HepG2 (cell line): Measurements from ENCODE around the gene TPGS1. TPM values are rescaled to one million over a fixed set of nuclear protein-coding genes. Genes with fewer than 3 reads are reported as not detected.

Experiments
- FOXM1 ChIP-seq: sonication (generic); formaldehyde crosslinking; IDR thresholded peaks from 2 replicates; pipeline ENCODE4 v1.5.0; 2020; ENCODE audit warnings: missing genetic modification reagents
- HNF4A ChIP-seq: sonication (generic); formaldehyde crosslinking; IDR thresholded peaks from 2 replicates; pipeline ENCODE4 v1.4.0; 2020; ENCODE audit warnings: missing genetic modification reagents
- KAT2B ChIP-seq: fragments of 150-350 bp; IDR thresholded peaks from 2 replicates; pipeline ENCODE4 v1.6.1; 2014; ENCODE audit warnings: low read depth, low read length, borderline replicate concordance
- KLF11 ChIP-seq: IDR thresholded peaks from 2 replicates; pipeline ENCODE4 v1.6.1; 2016; ENCODE audit warnings: missing compliant biosample characterization
- MLLT10 ChIP-seq: sonication (generic); formaldehyde crosslinking; IDR thresholded peaks from 2 replicates; pipeline ENCODE4 v1.4.0; 2020; ENCODE audit warnings: missing genetic modification reagents
- MXI1 ChIP-seq: IDR thresholded peaks from 3 replicates; pipeline ENCODE4 v1.6.1; 2012; ENCODE audit warnings: low read depth, low read length, inconsistent platforms, borderline replicate concordance
- NCOR1 ChIP-seq: fragments of 200-600 bp; sonication (generic); IDR thresholded peaks from 2 replicates; pipeline ENCODE4 v1.7.0; 2017; ENCODE audit warnings: antibody characterized with exemption, low read length, borderline replicate concordance
- RAD51 ChIP-seq: fragments of 450-650 bp; IDR thresholded peaks from 2 replicates; pipeline ENCODE4 v1.6.1; 2016; ENCODE audit warnings: borderline replicate concordance
- RBM22 ChIP-seq: fragments of 200-400 bp; formaldehyde crosslinking; optimal IDR thresholded peaks from 2 replicates; pipeline ENCODE3; 2017; ENCODE audit warnings: mild to moderate bottlenecking, low read length, moderate library complexity
- SRF ChIP-seq: IDR thresholded peaks from 2 replicates; pipeline ENCODE4 v1.6.1; 2011; ENCODE audit warnings: mild to moderate bottlenecking, low read depth, low read length, moderate library complexity
- SRY ChIP-seq: sonication (generic); formaldehyde crosslinking; IDR thresholded peaks from 2 replicates; pipeline ENCODE4 v1.8.0; 2022; ENCODE audit warnings: mild to moderate bottlenecking, missing genetic modification reagents
- SSRP1 ChIP-seq: IDR thresholded peaks from 2 replicates; pipeline ENCODE4 v1.6.1; 2016; ENCODE audit warnings: control low read depth
- ZNF274 ChIP-seq: sonication (generic); formaldehyde crosslinking; IDR thresholded peaks from 2 replicates; pipeline ENCODE4 v1.5.1; 2020; ENCODE audit warnings: mild to moderate bottlenecking, missing genetic modification reagents
- ZNF317 ChIP-seq: sonication (generic); formaldehyde crosslinking; IDR thresholded peaks from 2 replicates; pipeline ENCODE4 v1.5.0; 2020; ENCODE audit warnings: mild to moderate bottlenecking, missing genetic modification reagents
- ZNF367 ChIP-seq: sonication (generic); formaldehyde crosslinking; IDR thresholded peaks from 2 replicates; pipeline ENCODE4 v1.4.0; 2020; ENCODE audit warnings: missing genetic modification reagents, borderline replicate concordance
- ZNF546 ChIP-seq: sonication (generic); formaldehyde crosslinking; conservative IDR thresholded peaks from 2 replicates; pipeline ENCODE4 v1.8.1; 2023; ENCODE audit warnings: mild to moderate bottlenecking, missing genetic modification reagents
- ZNF678 ChIP-seq: sonication (generic); formaldehyde crosslinking; IDR thresholded peaks from 2 replicates; pipeline ENCODE4 v1.4.0; 2020; ENCODE audit warnings: mild to moderate bottlenecking, missing genetic modification reagents
- ZNF782 ChIP-seq: sonication (generic); formaldehyde crosslinking; IDR thresholded peaks from 2 replicates; pipeline ENCODE4 v1.4.0; 2020; ENCODE audit warnings: missing genetic modification reagents, mild to moderate bottlenecking, borderline replicate concordance
- polyA plus RNA-seq, 8 experiments: library from polyadenylated mRNA; depleted of rRNA in 3 of 8; stranded (reverse) in 7 of 8; unstranded in 1 of 8; fragments of >200 nt; fragmentation: Illumina TruSeq in 4 of 8; extraction: Trizol in 4 of 8; gene quantifications; 2 replicates each; pipeline versions ENCODE4 v1.2.1 to v1.2.3, GENCODE V29; 2011 to 2016; ENCODE audit warnings: low read depth in 4 of 8, missing spikeins in 1 of 8, mixed read lengths in 1 of 8; ENCODE audit not compliant: insufficient read depth in 1 of 8
- total RNA-seq, 5 experiments: library from RNA; depleted of rRNA; stranded (reverse); fragments of >200 nt; fragmentation: Illumina TruSeq; extraction: Trizol; gene quantifications; 2 replicates each; pipeline ENCODE4 v1.2.3, GENCODE V29; 2016; ENCODE audit warnings: low read depth in 1 of 5
- TF ChIP-seq, protein P1 (sequence below), 2 experiments: sonication (generic) in 1 of 2; formaldehyde crosslinking in 1 of 2; IDR thresholded peaks; 2 replicates each; pipeline versions ENCODE4 v1.5.1 to v1.6.1; 2011 to 2020; ENCODE audit warnings: borderline replicate concordance in 1 of 2, low read depth in 1 of 2, low read length in 1 of 2, mild to moderate bottlenecking in 1 of 2, missing genetic modification reagents in 1 of 2, moderate library complexity in 1 of 2
- TF ChIP-seq, protein P2 (sequence below): sonication (generic); formaldehyde crosslinking; IDR thresholded peaks from 2 replicates; pipeline ENCODE4 v1.4.0; 2020; ENCODE audit warnings: missing genetic modification reagents
- TF ChIP-seq, protein P3 (sequence below): sonication (generic); formaldehyde crosslinking; IDR thresholded peaks from 2 replicates; pipeline ENCODE4 v1.4.0; 2020; ENCODE audit warnings: missing genetic modification reagents
- TF ChIP-seq, protein P4 (sequence below): sonication (generic); formaldehyde crosslinking; IDR thresholded peaks from 2 replicates; pipeline ENCODE4 v1.9.0; 2021; ENCODE audit warnings: missing genetic modification reagents, borderline replicate concordance

The TPGS1 gene
- total and polyA plus RNA-seq, 2 of the 13 experiments (the other 11 are each of a cell fraction or from before 2014, with no cell fraction given), result 1.1 to 6.2 TPM

DNA sequence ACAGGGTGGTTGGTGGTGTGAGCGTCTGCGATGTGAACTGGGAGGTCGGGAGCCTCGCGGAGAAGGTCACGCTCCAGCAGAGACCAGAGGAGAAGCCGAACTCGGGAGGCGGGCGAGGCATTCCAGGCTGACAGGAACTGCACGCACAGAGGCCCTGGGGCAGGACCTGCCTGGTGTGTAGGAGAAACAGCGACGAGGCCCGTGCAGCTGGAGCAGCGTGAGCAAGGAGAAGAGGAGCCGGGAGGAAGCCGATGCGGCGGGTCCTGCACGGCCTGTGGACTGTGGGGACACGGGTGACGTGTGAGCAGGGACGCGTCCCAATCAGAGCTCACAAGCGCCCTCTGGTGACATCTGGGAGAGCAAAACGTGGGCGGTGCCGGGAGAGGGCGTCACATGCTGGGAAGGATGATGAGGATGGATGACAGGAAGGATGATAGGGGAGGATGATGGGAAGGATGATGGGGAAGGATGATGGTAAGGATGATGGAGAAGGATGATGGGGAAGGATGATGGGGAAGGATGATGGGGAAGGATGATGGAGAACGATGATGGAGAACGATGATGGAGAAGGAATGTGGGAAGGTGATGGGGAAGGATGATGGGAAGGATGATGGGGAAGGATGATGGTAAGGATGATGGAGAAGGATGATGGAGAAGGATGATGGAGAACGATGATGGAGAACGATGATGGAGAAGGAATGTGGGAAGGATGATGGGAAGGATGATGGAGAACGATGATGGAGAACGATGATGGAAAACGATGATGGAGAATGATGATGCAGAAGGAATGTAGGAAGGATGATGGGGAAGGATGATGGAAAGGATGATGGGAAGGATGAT, 27.1 kb upstream of the TPGS1 start (continued):
- TF ChIP-seq MXI1 (0 out of 3 replicates have a peak, but pooled peaks have one; percentile 40), MLLT10 (CRISPR knock-in tag) (no peak), ZNF367 (CRISPR knock-in tag) (no peak), ZNF317 (CRISPR knock-in tag) (0 out of 2 replicates have a peak, but pooled peaks have one; percentile 17), SRY (CRISPR knock-in tag) (no peak), SSRP1 (CRISPR knock-in tag) (no peak), ZNF678 (CRISPR knock-in tag) (no peak), RAD51 (peak; percentile 25), SRF (no peak), KAT2B (no peak), HNF4A (CRISPR knock-in tag) (0 out of 2 replicates have a peak, but pooled peaks have one; percentile 9), ZNF782 (CRISPR knock-in tag) (0 out of 2 replicates have a peak, but pooled peaks have one; percentile 67), ZNF546 (CRISPR knock-in tag) (no peak), ZNF274 (CRISPR knock-in tag) (no peak), FOXM1 (CRISPR knock-in tag) (no peak), NCOR1 (no peak), KLF11 (CRISPR knock-in tag) (no peak), RBM22 (no peak)
- TF ChIP-seq, protein P1, sequence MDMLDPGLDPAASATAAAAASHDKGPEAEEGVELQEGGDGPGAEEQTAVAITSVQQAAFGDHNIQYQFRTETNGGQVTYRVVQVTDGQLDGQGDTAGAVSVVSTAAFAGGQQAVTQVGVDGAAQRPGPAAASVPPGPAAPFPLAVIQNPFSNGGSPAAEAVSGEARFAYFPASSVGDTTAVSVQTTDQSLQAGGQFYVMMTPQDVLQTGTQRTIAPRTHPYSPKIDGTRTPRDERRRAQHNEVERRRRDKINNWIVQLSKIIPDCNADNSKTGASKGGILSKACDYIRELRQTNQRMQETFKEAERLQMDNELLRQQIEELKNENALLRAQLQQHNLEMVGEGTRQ (IDR thresholded peaks at IDR 0.05; ENCODE audit: low read depth, low read length), result no peak
- TF ChIP-seq, protein P1 (CRISPR knock-in tag; IDR thresholded peaks at IDR 0.05; ENCODE audit: borderline replicate concordance), result no peak
- TF ChIP-seq, protein P2, sequence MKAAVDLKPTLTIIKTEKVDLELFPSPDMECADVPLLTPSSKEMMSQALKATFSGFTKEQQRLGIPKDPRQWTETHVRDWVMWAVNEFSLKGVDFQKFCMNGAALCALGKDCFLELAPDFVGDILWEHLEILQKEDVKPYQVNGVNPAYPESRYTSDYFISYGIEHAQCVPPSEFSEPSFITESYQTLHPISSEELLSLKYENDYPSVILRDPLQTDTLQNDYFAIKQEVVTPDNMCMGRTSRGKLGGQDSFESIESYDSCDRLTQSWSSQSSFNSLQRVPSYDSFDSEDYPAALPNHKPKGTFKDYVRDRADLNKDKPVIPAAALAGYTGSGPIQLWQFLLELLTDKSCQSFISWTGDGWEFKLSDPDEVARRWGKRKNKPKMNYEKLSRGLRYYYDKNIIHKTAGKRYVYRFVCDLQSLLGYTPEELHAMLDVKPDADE, result no peak
- TF ChIP-seq, protein P3, sequence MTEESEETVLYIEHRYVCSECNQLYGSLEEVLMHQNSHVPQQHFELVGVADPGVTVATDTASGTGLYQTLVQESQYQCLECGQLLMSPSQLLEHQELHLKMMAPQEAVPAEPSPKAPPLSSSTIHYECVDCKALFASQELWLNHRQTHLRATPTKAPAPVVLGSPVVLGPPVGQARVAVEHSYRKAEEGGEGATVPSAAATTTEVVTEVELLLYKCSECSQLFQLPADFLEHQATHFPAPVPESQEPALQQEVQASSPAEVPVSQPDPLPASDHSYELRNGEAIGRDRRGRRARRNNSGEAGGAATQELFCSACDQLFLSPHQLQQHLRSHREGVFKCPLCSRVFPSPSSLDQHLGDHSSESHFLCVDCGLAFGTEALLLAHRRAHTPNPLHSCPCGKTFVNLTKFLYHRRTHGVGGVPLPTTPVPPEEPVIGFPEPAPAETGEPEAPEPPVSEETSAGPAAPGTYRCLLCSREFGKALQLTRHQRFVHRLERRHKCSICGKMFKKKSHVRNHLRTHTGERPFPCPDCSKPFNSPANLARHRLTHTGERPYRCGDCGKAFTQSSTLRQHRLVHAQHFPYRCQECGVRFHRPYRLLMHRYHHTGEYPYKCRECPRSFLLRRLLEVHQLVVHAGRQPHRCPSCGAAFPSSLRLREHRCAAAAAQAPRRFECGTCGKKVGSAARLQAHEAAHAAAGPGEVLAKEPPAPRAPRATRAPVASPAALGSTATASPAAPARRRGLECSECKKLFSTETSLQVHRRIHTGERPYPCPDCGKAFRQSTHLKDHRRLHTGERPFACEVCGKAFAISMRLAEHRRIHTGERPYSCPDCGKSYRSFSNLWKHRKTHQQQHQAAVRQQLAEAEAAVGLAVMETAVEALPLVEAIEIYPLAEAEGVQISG (CRISPR knock-in tag), result peak; percentile 67
- TF ChIP-seq, protein P4, sequence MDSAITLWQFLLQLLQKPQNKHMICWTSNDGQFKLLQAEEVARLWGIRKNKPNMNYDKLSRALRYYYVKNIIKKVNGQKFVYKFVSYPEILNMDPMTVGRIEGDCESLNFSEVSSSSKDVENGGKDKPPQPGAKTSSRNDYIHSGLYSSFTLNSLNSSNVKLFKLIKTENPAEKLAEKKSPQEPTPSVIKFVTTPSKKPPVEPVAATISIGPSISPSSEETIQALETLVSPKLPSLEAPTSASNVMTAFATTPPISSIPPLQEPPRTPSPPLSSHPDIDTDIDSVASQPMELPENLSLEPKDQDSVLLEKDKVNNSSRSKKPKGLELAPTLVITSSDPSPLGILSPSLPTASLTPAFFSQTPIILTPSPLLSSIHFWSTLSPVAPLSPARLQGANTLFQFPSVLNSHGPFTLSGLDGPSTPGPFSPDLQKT (CRISPR knock-in tag), result no peak
